IMR-90 (cell line): ENCODE data around the gene SLC37A3. TPM values are rescaled to one million over a fixed set of nuclear protein-coding genes. Genes with fewer than 3 reads are reported as not detected.

Experiments
- ATAC-seq: fragments of 200-7000 bp; cut with Tn5 transposase; 2 replicates; pipeline ENCODE4 v1.9.1; 2020; ENCODE audit warnings: low read depth, mild to moderate bottlenecking, moderate library complexity
- BruUV-seq: library from RNA; stranded (reverse); fragments of 400-500 nt; replicated peaks from 2 replicates; lab custom pipeline; 2021; lab: Mats Ljungman, UMichigan
- CTCF ChIA-PET: fragments of 300-600 bp; formaldehyde crosslinking; extraction: SDS; loops from one replicate; lab custom pipeline; 2021; ENCODE audit warnings: antibody characterized with exemption; lab: Yijun Ruan, JAX
- POLR2A ChIA-PET: fragments of 300-600 bp; sonication (Branson Sonifier 250); formaldehyde crosslinking; loops from one replicate; lab custom pipeline; 2022; ENCODE audit warnings: antibody characterized with exemption; ENCODE audit not compliant: unreplicated experiment; lab: Charles Lee
- DNase-seq: peaks from one replicate; pipeline ENCODE4 v3.0.0; 2013
- H2AFZ ChIP-seq: replicated peaks from 2 replicates; pipeline ENCODE3; 2013; ENCODE audit warnings: low read length, mild to moderate bottlenecking; ENCODE audit not compliant: poor library complexity
- H2AK5ac ChIP-seq: 2 replicates; pipeline ENCODE4 v1.6.1; 2013; ENCODE audit warnings: low read depth, low read length, inconsistent platforms
- H2AK9ac ChIP-seq: replicated peaks from 2 replicates; pipeline ENCODE3; 2013; ENCODE audit warnings: mild to moderate bottlenecking, low read depth, low read length, moderate library complexity; ENCODE audit not compliant: poor library complexity
- H2BK120ac ChIP-seq: 2 replicates; pipeline ENCODE4 v1.6.1; 2013; ENCODE audit warnings: low read depth, low read length, inconsistent platforms
- H2BK15ac ChIP-seq: 3 replicates; pipeline ENCODE4 v1.6.1; 2013; ENCODE audit warnings: low read depth, low read length, inconsistent platforms
- H2BK20ac ChIP-seq: 2 replicates; pipeline ENCODE4 v1.6.1; 2013; ENCODE audit warnings: low read depth, mild to moderate bottlenecking, inconsistent platforms, low read length, moderate library complexity
- H2BK5ac ChIP-seq: 2 replicates; pipeline ENCODE4 v1.6.1; 2013; ENCODE audit warnings: mild to moderate bottlenecking, low read depth, low read length, inconsistent platforms; ENCODE audit not compliant: poor library complexity, severe bottlenecking
- H3K14ac ChIP-seq: replicated peaks from 2 replicates; pipeline ENCODE4 v1.6.1; 2013; ENCODE audit warnings: low read depth, low read length, inconsistent platforms
- H3K18ac ChIP-seq: 2 replicates; pipeline ENCODE4 v1.6.1; 2013; ENCODE audit warnings: low read depth, low read length, control low read depth
- H3K23ac ChIP-seq: 2 replicates; pipeline ENCODE4 v1.6.1; 2013; ENCODE audit warnings: low read depth, low read length, inconsistent platforms
- H3K27ac ChIP-seq: 2 replicates; pipeline ENCODE4 v1.5.1; 2013; ENCODE audit warnings: mild to moderate bottlenecking, control low read depth, low read length; ENCODE audit not compliant: insufficient read depth
- H3K27me3 ChIP-seq: 2 replicates; pipeline ENCODE4 v1.6.1; 2013; ENCODE audit warnings: low read length; ENCODE audit not compliant: control insufficient read depth, insufficient read depth
- H3K36me3 ChIP-seq: 2 replicates; pipeline ENCODE4 v1.6.1; 2013; ENCODE audit warnings: low read length, mixed read lengths; ENCODE audit not compliant: control insufficient read depth, insufficient read depth
- H3K4ac ChIP-seq: 2 replicates; pipeline ENCODE4 v1.6.1; 2013; ENCODE audit warnings: low read depth, low read length, inconsistent platforms
- H3K4me1 ChIP-seq: 2 replicates; pipeline ENCODE4 v1.6.1; 2013; ENCODE audit warnings: low read length, mixed read lengths; ENCODE audit not compliant: control insufficient read depth, insufficient read depth
- H3K4me2 ChIP-seq: 2 replicates; pipeline ENCODE4 v1.6.1; 2013; ENCODE audit warnings: low read depth, mild to moderate bottlenecking, control low read depth, low read length, moderate library complexity
- H3K4me3 ChIP-seq: 2 replicates; pipeline ENCODE4 v1.5.1; 2013; ENCODE audit warnings: low read depth, mild to moderate bottlenecking, control low read depth, low read length, moderate library complexity; ENCODE audit not compliant: insufficient read depth
- H3K56ac ChIP-seq: 2 replicates; pipeline ENCODE4 v1.6.1; 2013; ENCODE audit warnings: low read length, inconsistent platforms; ENCODE audit not compliant: insufficient read depth; ENCODE audit errors: extremely low read depth
- H3K79me1 ChIP-seq, 2 experiments: 2 replicates each; pipeline ENCODE4 v1.6.1; 2013; ENCODE audit warnings: low read length in 2 of 2, inconsistent platforms in 1 of 2, low read depth in 1 of 2
- H3K9ac ChIP-seq: 2 replicates; pipeline ENCODE4 v1.6.1; 2013; ENCODE audit warnings: low read depth, low read length, control low read depth
- H3K9me1 ChIP-seq: 2 replicates; pipeline ENCODE4 v1.6.1; 2013; ENCODE audit warnings: low read length, inconsistent platforms; ENCODE audit not compliant: insufficient read depth
- H3K9me3 ChIP-seq: 2 replicates; pipeline ENCODE4 v1.6.1; 2013; ENCODE audit warnings: low read length; ENCODE audit not compliant: control insufficient read depth, insufficient read depth
- H4K20me1 ChIP-seq: 2 replicates; pipeline ENCODE4 v1.6.1; 2013; ENCODE audit warnings: low read length, inconsistent platforms; ENCODE audit not compliant: insufficient read depth
- H4K5ac ChIP-seq: 2 replicates; pipeline ENCODE4 v1.6.1; 2013; ENCODE audit warnings: mild to moderate bottlenecking, low read depth, low read length, control low read depth
- H4K8ac ChIP-seq, 2 experiments: 2 replicates each; pipeline ENCODE4 v1.6.1; 2013; ENCODE audit warnings: low read depth in 2 of 2, low read length in 2 of 2, control low read depth in 1 of 2, inconsistent platforms in 1 of 2
- H4K91ac ChIP-seq: 2 replicates; pipeline ENCODE4 v1.6.1; 2013; ENCODE audit warnings: low read depth, low read length, inconsistent platforms; ENCODE audit not compliant: insufficient read depth
- BHLHE40 ChIP-seq: fragments of 150-350 bp; IDR thresholded peaks from 2 replicates; pipeline ENCODE4 v1.6.1; 2016; ENCODE audit warnings: mild to moderate bottlenecking, low read depth, low read length
- CEBPB ChIP-seq: IDR thresholded peaks from 2 replicates; pipeline ENCODE4 v1.6.1; 2012; ENCODE audit warnings: low read depth, low read length, improper control_type of control experiment
- CHD1 ChIP-seq: IDR thresholded peaks from 2 replicates; pipeline ENCODE4 v1.6.1; 2012; ENCODE audit warnings: low read depth, low read length, improper control_type of control experiment
- CTCF ChIP-seq: conservative IDR thresholded peaks from 2 replicates; pipeline ENCODE4 v1.5.1; 2012; ENCODE audit warnings: mild to moderate bottlenecking, low read depth, low read length, improper control_type of control experiment
- ELK1 ChIP-seq: fragments of 150-350 bp; IDR thresholded peaks from 2 replicates; pipeline ENCODE4 v1.6.1; 2016; ENCODE audit warnings: low read depth, mild to moderate bottlenecking, low read length, moderate library complexity, borderline replicate concordance
- FOS ChIP-seq: fragments of 150-350 bp; IDR thresholded peaks from 2 replicates; pipeline ENCODE4 v1.6.1; 2016; ENCODE audit warnings: low read depth, low read length
- MAFK ChIP-seq: IDR thresholded peaks from 2 replicates; pipeline ENCODE4 v1.6.1; 2012; ENCODE audit warnings: low read depth, low read length, improper control_type of control experiment
- MXI1 ChIP-seq: IDR thresholded peaks from 2 replicates; pipeline ENCODE4 v1.6.1; 2012; ENCODE audit warnings: low read depth, mild to moderate bottlenecking, low read length, moderate library complexity, borderline replicate concordance
- NFE2L2 ChIP-seq: fragments of 150-350 bp; IDR thresholded peaks from 2 replicates; pipeline ENCODE4 v1.6.1; 2016; ENCODE audit warnings: low read depth, mild to moderate bottlenecking, low read length
- POLR2A ChIP-seq: IDR thresholded peaks from 2 replicates; pipeline ENCODE4 v1.6.1; 2012; ENCODE audit warnings: mild to moderate bottlenecking, low read depth, low read length
- RAD21 ChIP-seq: IDR thresholded peaks from 2 replicates; pipeline ENCODE4 v1.6.1; 2012; ENCODE audit warnings: low read length, improper control_type of control experiment
- RCOR1 ChIP-seq: IDR thresholded peaks from 2 replicates; pipeline ENCODE4 v1.6.1; 2012; ENCODE audit warnings: mild to moderate bottlenecking, low read length, improper control_type of control experiment; ENCODE audit not compliant: insufficient replicate concordance
- RFX5 ChIP-seq: IDR thresholded peaks from 2 replicates; pipeline ENCODE4 v1.8.0; 2012; ENCODE audit warnings: low read depth, mild to moderate bottlenecking, low read length, moderate library complexity
- SMC3 ChIP-seq: fragments of 150-350 bp; IDR thresholded peaks from 2 replicates; pipeline ENCODE4 v1.6.1; 2016; ENCODE audit warnings: low read depth, mild to moderate bottlenecking, antibody characterized with exemption, low read length, moderate library complexity
- USF2 ChIP-seq: fragments of 150-350 bp; IDR thresholded peaks from 2 replicates; pipeline ENCODE4 v1.6.1; 2017; ENCODE audit warnings: mild to moderate bottlenecking, antibody characterized with exemption, low read length, low read depth
- WGBS, 2 experiments: methylation state at CpG; one replicate each; pipeline versions ENCODE4 v1.1.5 to v1.1.7; 2013; ENCODE audit warnings: missing lambda C conversion rate in 2 of 2; ENCODE audit not compliant: insufficient read length in 1 of 2; ENCODE audit errors: extremely low coverage in 2 of 2; 5-methylcytosine and 5-hydroxymethylcytosine counted together
- dilution Hi-C: fragments of 300-500 bp; cut with HindIII; formaldehyde crosslinking; loops from one replicate; pipeline ENCODE4 v1.14.3; 2018; ENCODE audit warnings: low sequenced_read_pairs; ENCODE audit not compliant: unreplicated experiment
- in situ Hi-C: fragments of 300-500 bp; cut with MboI; formaldehyde crosslinking; loops from 3 replicates; pipeline ENCODE4 v1.14.3; 2019; ENCODE audit warnings: low sequenced_read_pairs, inconsistent platforms, mixed read lengths
- intact Hi-C: fragments of 100-400 bp; cut with micrococcal nuclease; formaldehyde crosslinking; loops from 2 replicates; pipeline ENCODE4 v1.10.0; 2022
- polyA plus RNA-seq, 3 experiments: library from polyadenylated mRNA; depleted of rRNA; stranded (reverse); fragments of >200 nt; gene quantifications; 2 replicates each; pipeline ENCODE4 v1.2.3, GENCODE V29; 2012; ENCODE audit warnings: low replicate concordance in 1 of 3
- total RNA-seq: library from RNA; depleted of rRNA; stranded (reverse); fragments of >200 nt; gene quantifications from 2 replicates; pipeline ENCODE4 v1.2.3, GENCODE V29; 2012

SLC37A3 gene
- total and polyA plus RNA-seq, 2 of the 4 experiments (the other 2 are of a cell fraction): 43.2 to 45.3 TPM

GRCh38 chr7:140327261-140327661, 71.1 kb downstream of the SLC37A3 start:
- Histone ChIP-seq H3K36me3 (no peaks in the 10 kb centered on the region), H2BK5ac (no peak overlapping the region), H3K9me1 (no peaks in the 10 kb centered on the region; the same call in 1 of the 2 replicates), H3K23ac (no peak overlapping the region), H3K27ac (no peak overlapping the region), H4K20me1 (no peaks in the 10 kb centered on the region), H2AK5ac (no peak overlapping the region), H3K79me1 (no peaks in the 10 kb centered on the region), H2BK15ac (no peak overlapping the region), H3K4me1 (no peaks in the 10 kb centered on the region), H4K8ac (no peak overlapping the region), H3K9me3 (no peaks in the 10 kb centered on the region), H3K27me3 (no peaks in the 10 kb centered on the region), H3K56ac (no peak overlapping the region), H3K4me2 (no peak overlapping the region), H3K14ac (no peak overlapping the region), H3K4me3 (no peak overlapping the region), H2BK120ac (no peak overlapping the region), H2BK20ac (no peak overlapping the region), H2AK9ac (no peak overlapping the region), H3K9ac (no peak overlapping the region), H4K5ac (no peak overlapping the region), H4K91ac (no peak overlapping the region), H3K4ac (no peak overlapping the region), H3K18ac (no peak overlapping the region), H2AFZ (no peak overlapping the region)
- DNase-seq: no peak
- no peak for ATAC-seq
- BruUV-seq: no TSS peak
- intact Hi-C loops (loop anchor here (5.0 kb wide), 1 partner anchor 550 kb away; the partner anchor contains the start of gene HIPK2), in situ Hi-C loops (loop anchor here (10.0 kb wide), 1 partner anchor 152 kb away; the partner anchor contains the start of gene KDM7A), dilution Hi-C loops (no loop called here)
- no peak for TF ChIP-seq USF2
- no peak for TF ChIP-seq RFX5
- no peak for TF ChIP-seq MXI1
- no peak for TF ChIP-seq RAD21
- no peak for TF ChIP-seq CHD1
- TF ChIP-seq POLR2A: no peak
- no peak for TF ChIP-seq RCOR1
- TF ChIP-seq CEBPB: no peak
- no peak for TF ChIP-seq FOS
- TF ChIP-seq ELK1: no peak
- no peak for TF ChIP-seq BHLHE40
- no peak for TF ChIP-seq MAFK
- TF ChIP-seq NFE2L2: no peak
- no peak for TF ChIP-seq CTCF
- no peak for TF ChIP-seq SMC3
- POLR2A ChIA-PET: no interaction called here
- CTCF ChIA-PET: interaction anchor here (1.1 kb wide), 1 partner anchor 24 kb away, joined by 5 read pairs; no protein-coding TSS in a partner anchor
- WGBS, 2 experiments: no CpG with 5 or more reads among the region's 7 CpGs
